ENCODE measurements around the gene MTO1.

- TF ChIP-seq, protein P1, sequence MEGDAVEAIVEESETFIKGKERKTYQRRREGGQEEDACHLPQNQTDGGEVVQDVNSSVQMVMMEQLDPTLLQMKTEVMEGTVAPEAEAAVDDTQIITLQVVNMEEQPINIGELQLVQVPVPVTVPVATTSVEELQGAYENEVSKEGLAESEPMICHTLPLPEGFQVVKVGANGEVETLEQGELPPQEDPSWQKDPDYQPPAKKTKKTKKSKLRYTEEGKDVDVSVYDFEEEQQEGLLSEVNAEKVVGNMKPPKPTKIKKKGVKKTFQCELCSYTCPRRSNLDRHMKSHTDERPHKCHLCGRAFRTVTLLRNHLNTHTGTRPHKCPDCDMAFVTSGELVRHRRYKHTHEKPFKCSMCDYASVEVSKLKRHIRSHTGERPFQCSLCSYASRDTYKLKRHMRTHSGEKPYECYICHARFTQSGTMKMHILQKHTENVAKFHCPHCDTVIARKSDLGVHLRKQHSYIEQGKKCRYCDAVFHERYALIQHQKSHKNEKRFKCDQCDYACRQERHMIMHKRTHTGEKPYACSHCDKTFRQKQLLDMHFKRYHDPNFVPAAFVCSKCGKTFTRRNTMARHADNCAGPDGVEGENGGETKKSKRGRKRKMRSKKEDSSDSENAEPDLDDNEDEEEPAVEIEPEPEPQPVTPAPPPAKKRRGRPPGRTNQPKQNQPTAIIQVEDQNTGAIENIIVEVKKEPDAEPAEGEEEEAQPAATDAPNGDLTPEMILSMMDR (IDR thresholded peaks at IDR 0.05), result no peak
- TF ChIP-seq EP300 (IDR thresholded peaks at IDR 0.05; ENCODE audit: borderline replicate concordance in 1 of 2, low read depth in 1 of 2, low read length in 1 of 2), result no peak
- no peak for TF ChIP-seq RFX5 (IDR thresholded peaks at IDR 0.05; ENCODE audit: low read length)
- no peak for TF ChIP-seq REST (IDR thresholded peaks at IDR 0.05; ENCODE audit: low read depth, low read length)
- no peak for TF ChIP-seq FOSL2 (IDR thresholded peaks at IDR 0.05; ENCODE audit: borderline replicate concordance, low read depth)
- TF ChIP-seq TAF1 (IDR thresholded peaks at IDR 0.05; ENCODE audit: borderline replicate concordance, low read depth, low read length), result no peak
- TF ChIP-seq MXI1 (IDR thresholded peaks at IDR 0.05; ENCODE audit: low read depth, low read length), result no peak
- TF ChIP-seq, protein P2, sequence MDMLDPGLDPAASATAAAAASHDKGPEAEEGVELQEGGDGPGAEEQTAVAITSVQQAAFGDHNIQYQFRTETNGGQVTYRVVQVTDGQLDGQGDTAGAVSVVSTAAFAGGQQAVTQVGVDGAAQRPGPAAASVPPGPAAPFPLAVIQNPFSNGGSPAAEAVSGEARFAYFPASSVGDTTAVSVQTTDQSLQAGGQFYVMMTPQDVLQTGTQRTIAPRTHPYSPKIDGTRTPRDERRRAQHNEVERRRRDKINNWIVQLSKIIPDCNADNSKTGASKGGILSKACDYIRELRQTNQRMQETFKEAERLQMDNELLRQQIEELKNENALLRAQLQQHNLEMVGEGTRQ (IDR thresholded peaks at IDR 0.05; ENCODE audit: borderline replicate concordance, low read depth, low read length), result no peak
- no peak for TF ChIP-seq FOXM1 (IDR thresholded peaks at IDR 0.05; ENCODE audit: low read depth)
- TF ChIP-seq, protein P3, sequence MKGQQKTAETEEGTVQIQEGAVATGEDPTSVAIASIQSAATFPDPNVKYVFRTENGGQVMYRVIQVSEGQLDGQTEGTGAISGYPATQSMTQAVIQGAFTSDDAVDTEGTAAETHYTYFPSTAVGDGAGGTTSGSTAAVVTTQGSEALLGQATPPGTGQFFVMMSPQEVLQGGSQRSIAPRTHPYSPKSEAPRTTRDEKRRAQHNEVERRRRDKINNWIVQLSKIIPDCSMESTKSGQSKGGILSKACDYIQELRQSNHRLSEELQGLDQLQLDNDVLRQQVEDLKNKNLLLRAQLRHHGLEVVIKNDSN (IDR thresholded peaks at IDR 0.05; ENCODE audit: borderline replicate concordance, low read depth), result no peak
These were observed 48.3 kb downstream of the MTO1 start for GRCh38 chr6:73509851-73510250.
